Measurements from ENCODE around the gene ARMH3.
A peak's percentile ranks its signal among the peaks of the same experiment; 100 is the strongest.

ARMH3 gene

GRCh38 chr10:101892782-101893391 is 163.1 kb downstream of the ARMH3 start:
- DNase-seq: no peak

DNA sequence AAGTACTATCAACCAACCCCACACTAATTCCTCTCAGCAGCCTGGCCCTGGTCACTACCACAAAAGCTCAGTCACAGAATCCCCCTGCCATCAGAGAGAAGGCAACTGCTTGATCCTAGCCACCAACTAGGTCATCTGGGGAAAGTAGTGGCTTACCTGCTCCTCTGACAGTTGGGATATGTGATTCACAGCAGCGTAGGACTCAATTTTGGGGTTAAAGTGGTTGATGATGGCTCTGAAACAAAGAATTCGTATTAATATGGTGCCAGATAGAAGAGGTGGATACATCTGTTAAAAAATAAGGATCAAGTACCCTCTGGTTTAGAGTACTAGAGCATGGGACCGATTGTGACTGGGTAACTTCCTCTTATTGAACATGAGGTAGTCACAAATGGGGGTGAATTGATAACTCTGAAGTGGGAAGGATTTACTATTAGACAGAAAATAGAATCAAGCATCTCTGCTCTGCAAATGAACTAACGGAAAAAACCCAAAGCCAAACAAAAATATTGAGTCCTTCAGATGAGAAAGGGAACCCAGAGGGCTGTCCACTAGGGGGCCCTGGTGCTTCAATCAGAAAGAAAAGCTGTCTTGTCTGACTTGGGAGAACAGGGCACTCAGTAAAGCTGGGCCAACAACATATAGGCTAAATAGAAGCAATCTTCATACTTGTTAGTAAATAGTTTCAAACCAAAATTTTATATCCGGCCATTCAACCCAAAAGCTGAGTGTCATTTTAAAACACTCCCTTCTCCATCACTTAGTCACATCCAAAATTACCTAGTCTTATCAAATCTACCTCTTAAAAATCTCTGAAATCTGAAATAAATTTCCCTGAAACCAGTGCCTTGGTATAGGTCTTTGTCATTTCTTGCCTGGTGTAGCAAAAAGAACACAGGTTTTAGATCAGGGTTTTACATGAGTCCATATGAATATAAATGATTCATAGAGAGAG is 166.4 kb downstream of the ARMH3 start:
- peak; percentile 72 for DNase-seq

DNA sequence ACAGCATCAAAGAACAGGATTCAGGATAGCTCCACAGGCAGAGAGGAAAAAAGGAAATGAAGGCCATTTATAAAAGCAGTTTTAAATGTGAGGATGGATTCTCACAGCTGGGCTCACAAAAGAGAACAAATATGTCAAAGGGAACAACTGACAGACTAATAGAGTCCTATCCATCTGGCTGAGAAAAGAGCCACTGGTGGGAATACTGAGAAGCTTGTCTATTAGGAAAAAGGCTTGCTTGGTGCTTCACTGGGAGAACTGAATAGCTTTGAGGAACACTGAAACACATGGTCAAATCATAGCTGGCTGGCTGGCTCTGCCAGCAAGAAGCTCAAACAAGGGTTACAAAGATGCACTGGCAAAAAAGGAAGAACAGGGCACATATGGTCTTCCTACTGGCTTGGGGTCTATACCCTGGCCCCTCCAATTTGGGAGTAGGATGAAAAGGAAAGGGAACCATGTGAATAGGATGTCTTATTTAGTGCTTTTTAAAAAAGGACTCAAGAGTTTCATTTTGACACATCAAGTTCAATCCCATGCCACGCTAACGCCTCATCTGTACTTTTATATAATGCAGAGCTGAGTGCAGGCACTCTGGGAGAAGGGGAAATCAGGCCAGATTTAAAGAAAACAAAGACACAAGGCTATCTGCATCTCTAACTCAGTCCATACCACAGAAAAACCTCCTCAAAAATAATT is 167.6 kb downstream of the ARMH3 start:
- DNase-seq: no peak

GRCh38 chr10:101887775-101888174 is 168.2 kb downstream of the ARMH3 start:
- DNase-seq: no peak

GRCh38 chr10:101886521-101887312 is 169.3 kb downstream of the ARMH3 start:
- DNase-seq: no peak

DNA sequence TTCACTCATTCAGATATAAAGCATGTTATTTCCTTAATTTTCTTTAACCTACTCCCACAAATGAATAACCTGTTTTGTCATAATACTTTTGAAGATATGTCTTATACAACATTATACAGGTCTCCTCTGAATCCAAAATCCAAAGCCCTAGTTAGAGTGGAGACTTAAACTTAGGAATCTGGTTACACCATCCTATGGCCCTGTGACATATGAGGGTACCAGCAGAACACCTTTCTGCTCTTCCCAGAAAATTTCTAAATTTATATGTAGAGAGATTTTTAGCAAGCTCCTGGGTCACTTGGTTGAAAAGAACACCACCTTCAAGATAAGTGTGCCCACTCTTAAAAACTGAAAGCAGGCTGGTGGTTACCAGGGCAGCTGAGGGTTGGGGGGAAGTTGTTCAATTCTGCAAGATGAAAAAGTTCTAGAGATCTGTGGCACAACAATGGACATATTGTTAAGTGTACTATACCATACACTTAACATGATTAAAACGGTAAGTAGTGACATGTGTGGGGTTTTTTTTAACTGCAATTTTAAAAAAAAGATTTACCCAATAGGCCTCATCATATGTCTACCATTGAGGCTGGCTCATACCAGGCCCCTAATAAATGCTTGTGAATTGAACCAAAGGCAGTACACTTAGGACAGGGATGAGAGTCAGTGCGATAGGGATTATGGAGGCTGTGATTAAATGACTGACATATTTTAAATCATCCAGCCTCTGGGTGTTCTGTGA is 174.8 kb downstream of the ARMH3 start:
- no peak for DNase-seq

DNA sequence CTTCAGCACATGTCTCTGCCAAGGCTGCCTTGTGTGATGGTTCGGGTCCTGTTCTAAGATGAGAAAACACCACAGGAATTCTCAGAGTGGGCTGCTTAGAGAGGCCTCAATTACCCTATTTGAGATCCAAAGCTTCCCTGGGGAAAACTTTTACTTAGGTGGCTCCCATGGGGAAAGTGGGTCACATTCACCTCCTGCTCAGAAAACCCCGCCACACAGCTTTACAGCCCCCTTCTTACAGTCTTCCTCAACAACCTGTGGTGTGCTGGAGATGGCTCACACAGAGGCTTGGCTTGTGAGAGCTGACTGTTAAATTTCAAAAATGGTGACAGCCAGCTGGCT is 175.8 kb downstream of the ARMH3 start:
- no peak for DNase-seq

DNA sequence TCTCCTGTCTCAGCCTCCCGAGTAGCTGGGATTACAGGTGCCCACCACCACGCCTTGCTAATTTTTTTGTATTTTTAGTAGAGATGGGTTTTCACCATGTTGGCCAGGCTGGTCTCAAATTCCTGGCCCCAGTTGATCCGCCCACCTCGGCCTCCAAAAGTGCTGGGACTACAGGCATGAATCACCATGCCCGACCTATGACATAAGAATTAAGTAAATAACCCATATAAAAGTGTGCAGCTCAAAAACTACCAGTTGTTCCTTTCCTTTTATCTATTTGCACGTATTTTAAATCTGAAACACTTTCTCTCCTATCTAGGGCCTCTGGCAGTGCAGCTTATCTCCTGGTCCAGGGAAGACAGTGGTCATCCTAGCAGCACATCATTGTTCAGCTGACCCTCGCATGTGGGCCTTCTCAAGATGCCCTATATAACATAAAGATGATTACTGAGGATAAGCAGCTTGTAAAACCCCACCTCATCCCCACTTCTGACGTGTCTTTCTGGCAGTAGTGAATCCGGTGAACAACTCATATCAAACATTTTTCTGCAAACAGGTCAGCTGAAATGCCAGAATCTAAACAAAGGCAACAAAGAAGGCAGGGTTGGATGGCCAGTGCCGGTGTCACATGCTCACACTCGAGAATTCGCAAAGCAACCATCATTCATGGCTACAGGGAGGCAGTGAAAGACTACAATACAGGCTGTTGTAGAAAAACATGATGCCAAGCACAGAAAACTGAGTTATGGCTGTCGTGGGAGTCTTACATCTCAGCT is 176.3 kb downstream of the ARMH3 start:
- DNase-seq: no peak

DNA sequence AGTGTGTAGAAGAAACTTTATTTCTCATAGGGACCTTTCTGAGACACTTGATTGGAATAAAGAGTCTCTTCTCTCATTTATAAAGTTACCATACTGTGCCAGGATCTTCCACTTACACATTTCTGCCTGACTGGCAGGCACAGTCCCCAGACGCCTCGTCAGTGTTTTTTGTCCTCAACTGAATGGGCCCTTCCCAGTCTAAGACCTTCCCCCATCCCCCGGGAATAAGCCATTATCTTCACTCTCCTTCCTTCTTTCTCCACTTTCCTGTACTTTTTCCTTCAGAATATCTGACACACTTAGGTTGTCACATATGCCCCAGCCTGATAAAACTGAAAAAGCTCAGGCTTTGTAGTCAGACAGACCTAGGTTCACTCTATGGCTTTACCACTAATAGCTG is 177.1 kb downstream of the ARMH3 start:
- DNase-seq: no peak

DNA sequence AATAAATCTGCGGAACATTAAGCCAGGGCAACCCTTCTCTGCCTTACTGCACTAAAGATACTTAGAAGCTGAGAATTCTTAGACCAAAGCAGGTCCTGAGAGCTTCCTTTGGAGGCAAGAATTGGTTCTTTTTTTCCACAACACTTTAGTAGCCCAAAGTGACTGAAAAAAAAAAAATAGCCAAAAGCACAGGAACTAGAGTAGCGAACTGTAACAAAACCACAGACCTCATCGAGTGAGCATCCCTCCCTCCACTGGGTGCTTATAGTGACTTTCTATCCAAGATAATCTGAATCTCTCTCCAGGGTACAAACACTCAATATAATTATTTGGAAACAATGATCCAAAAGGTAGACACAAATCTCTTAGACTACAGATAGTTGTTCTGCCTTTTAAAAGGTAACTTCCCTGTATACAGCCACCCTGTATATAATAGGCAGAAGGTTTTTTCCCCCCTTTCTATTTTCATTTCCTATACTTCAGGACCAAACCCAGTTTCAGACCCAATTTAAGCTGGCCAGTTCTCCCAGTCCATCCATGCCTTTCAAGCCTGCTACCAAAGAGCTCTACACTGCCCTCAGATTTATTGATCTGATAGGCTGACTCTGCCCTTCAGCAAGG is 180.8 kb downstream of the ARMH3 start:
- no peak for DNase-seq

- no peak for DNase-seq
Measured at GRCh38 chr10:101874252-101874651, 181.7 kb downstream of the ARMH3 start.

DNA sequence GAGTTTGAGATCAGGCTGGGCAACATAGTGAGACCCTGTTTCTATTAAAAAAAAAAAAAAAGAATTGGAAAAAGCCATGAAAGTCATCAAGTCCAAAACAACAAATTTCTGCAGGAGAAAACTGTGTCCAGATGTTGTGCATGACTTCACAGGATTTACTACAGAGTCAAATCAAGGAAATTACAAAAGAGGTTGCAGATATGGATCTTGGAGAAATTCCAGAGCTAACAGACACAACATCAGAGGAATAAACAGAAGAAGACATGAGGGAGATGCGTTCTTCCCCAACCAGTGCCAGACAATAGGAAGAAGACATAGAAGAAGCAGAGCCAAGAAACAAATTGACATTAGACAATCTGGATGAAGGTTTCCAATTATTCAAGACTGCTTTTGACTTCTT is 188.0 kb downstream of the ARMH3 start:
- DNase-seq: no peak

- no peak for DNase-seq
Measured at GRCh38 chr10:101859530-101859929, 196.4 kb downstream of the ARMH3 start.

- no peak for DNase-seq
Measured at GRCh38 chr10:101858723-101859500, 197.1 kb downstream of the ARMH3 start.

DNA sequence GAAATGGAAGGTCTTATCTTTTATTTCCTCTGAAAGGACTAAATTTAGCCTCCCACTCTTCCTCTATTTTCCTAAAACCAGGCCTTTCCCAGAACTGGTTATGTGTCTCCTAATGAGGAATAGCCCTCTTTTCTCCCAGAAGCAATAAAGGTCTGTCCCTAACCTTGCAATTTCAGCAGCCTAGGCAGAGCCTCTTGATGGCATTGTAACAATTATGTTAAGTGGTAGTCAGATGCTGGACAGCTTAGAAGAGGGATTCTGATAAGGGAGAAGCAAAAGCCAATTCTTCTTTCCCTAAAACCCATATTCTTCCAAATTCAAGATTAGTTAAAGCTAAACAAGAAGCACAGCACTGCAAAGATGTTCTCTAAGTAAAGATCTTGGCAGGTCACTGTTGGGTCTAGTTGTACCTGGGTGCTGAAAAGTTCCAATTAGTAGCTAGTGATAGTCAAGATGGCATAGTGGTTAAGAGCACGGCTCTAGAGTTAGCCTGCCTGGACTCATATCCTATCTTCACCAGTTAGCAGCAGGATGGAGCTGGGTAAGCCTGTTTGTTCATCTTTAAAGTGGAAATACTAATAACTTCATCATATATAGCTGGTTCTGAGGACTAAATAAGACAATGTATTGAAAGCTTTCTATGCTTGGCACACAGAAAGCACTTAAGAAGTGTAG is 198.0 kb downstream of the ARMH3 start:
- DNase-seq: no peak

DNA sequence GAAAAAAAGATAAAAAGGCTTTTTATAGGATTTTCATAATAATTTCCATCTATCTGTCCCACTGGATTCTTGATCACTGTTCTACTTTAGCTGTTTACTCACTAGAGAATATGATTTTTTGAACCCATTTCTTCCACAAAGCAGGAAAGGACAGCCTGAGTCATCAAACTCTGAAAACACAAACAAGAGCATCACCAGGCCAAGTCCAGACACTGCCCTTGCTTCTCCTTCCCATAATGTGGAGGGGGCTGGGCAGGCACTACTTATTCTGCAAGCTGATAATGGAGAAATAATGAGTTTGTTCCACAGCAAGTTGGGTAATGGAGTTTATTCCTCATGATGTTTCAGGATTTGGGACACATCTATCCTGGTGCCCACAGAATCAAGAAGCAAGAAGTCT is 199.3 kb downstream of the ARMH3 start:
- no peak for DNase-seq

GRCh38 chr10:101851411-101852116 is 204.4 kb downstream of the ARMH3 start:
- no peak for DNase-seq

DNA sequence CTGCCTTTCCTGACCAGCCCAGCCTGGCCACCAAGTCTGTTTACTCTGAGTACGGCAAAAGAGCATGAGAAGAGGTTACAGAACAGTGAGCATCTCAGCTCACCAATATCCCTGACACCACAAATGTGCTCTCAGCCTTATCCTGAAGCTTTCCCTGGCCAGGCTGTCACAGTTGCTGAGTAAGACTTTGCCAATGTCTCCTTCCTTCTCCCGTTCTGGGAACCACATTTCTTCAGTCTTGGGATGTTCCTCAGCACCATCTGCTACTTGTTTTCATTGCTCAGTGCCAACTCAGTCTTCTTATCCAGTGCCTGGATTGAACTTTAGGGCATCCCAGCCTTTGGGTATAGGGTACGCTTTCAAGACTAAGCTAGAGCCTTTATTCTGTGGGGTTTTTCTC is 205.2 kb downstream of the ARMH3 start:
- DNase-seq: no peak

GRCh38 chr10:101848894-101849351 is 207.1 kb downstream of the ARMH3 start:
- no peak for DNase-seq
